Measurements from ENCODE around the gene RSF1.

The RSF1 gene

GRCh38 chr11:77806993-77807392 is 13.5 kb downstream of the RSF1 start:
- no peak for DNase-seq

- no peak for DNase-seq
Measured at GRCh38 chr11:77806415-77806814, 14.1 kb downstream of the RSF1 start.

- DNase-seq = no peak
Measured at GRCh38 chr11:77801477-77801876, 19.0 kb downstream of the RSF1 start.

- no peak for DNase-seq
Measured at GRCh38 chr11:77800449-77800848, 20.1 kb downstream of the RSF1 start.

- DNase-seq = no peak
Measured at GRCh38 chr11:77799338-77799737, 21.2 kb downstream of the RSF1 start.

- DNase-seq = no peak
Measured at GRCh38 chr11:77793972-77794371, 26.6 kb downstream of the RSF1 start.

GRCh38 chr11:77791301-77791700 is 29.2 kb downstream of the RSF1 start:
- no peak for DNase-seq

GRCh38 chr11:77789731-77790476 is 30.6 kb downstream of the RSF1 start:
- DNase-seq = no peak

GRCh38 chr11:77789061-77789730 is 31.3 kb downstream of the RSF1 start:
- no peak for DNase-seq

GRCh38 chr11:77784572-77784971 is 36.0 kb downstream of the RSF1 start:
- no peak for DNase-seq

GRCh38 chr11:77783025-77783424 is 37.5 kb downstream of the RSF1 start:
- no peak for DNase-seq

- no peak for DNase-seq
Measured at GRCh38 chr11:77779935-77780334, 40.6 kb downstream of the RSF1 start.

- DNase-seq = no peak
Measured at GRCh38 chr11:77778549-77778948, 42.0 kb downstream of the RSF1 start.

- DNase-seq = no peak
Measured at GRCh38 chr11:77778118-77778517, 42.4 kb downstream of the RSF1 start.

- peak; percentile 9 for DNase-seq
Measured at GRCh38 chr11:77776455-77776854, 44.1 kb downstream of the RSF1 start.

GRCh38 chr11:77775936-77776335 is 44.6 kb downstream of the RSF1 start:
- DNase-seq = no peak

- DNase-seq = no peak
Measured at GRCh38 chr11:77771135-77771534, 49.4 kb downstream of the RSF1 start.

GRCh38 chr11:77770629-77771028 is 49.9 kb downstream of the RSF1 start:
- DNase-seq = no peak

- DNase-seq = no peak
Measured at GRCh38 chr11:77762426-77762825, 58.1 kb downstream of the RSF1 start.

- no peak for DNase-seq
Measured at GRCh38 chr11:77761491-77761890, 59.0 kb downstream of the RSF1 start.

- no peak for DNase-seq
Measured at GRCh38 chr11:77758331-77758730, 62.2 kb downstream of the RSF1 start.

- DNase-seq = no peak
Measured at GRCh38 chr11:77753230-77753629, 67.3 kb downstream of the RSF1 start.

GRCh38 chr11:77752516-77752915 is 68.0 kb downstream of the RSF1 start:
- no peak for DNase-seq

GRCh38 chr11:77750394-77751156 is 69.9 kb downstream of the RSF1 start:
- DNase-seq = no peak

Data from central memory CD4-positive, alpha-beta T cell (primary cell).